NCI-H2107 (cell line): ENCODE data around the gene FBXL14.
A peak's percentile ranks its signal among the peaks of the same experiment; 100 is the strongest.

ENCODE experiments used
- DNase-seq: peaks from one replicate; lab custom pipeline; 2025; lab: John Stamatoyannopoulos, UW

The FBXL14 gene

GRCh38 chr12:1594261-1595025 lies at the start of gene FBXL14:
TSS of gene FBXL14 (minus strand) at chr12:1594581. CDS start at chr12:1594066, 515 bp downstream.
- DNase-seq, result peak; percentile 84

GRCh38 chr12:1643905-1644533 lies 49.6 kb upstream of the FBXL14 start:
- no peak for DNase-seq

- DNase-seq, result no peak
These were observed 48.7 kb upstream of the FBXL14 start for GRCh38 chr12:1643043-1643442.

GRCh38 chr12:1642513-1642912 lies 48.1 kb upstream of the FBXL14 start:
- DNase-seq, result no peak

- no peak for DNase-seq
These were observed 46.2 kb upstream of the FBXL14 start for GRCh38 chr12:1640328-1641234.

GRCh38 chr12:1639538-1639937 lies 45.2 kb upstream of the FBXL14 start:
- DNase-seq, result no peak

- no peak for DNase-seq
These were observed 43.8 kb upstream of the FBXL14 start for GRCh38 chr12:1638203-1638602.

GRCh38 chr12:1635301-1636095 lies 41.1 kb upstream of the FBXL14 start:
- DNase-seq, result no peak

- peak; percentile 68 for DNase-seq
These were observed 40.3 kb upstream of the FBXL14 start for GRCh38 chr12:1634590-1635191.

- no peak for DNase-seq
These were observed 39.8 kb upstream of the FBXL14 start for GRCh38 chr12:1634149-1634548.

- no peak for DNase-seq
These were observed 39.1 kb upstream of the FBXL14 start for GRCh38 chr12:1633459-1633858.

- DNase-seq, result no peak
These were observed 38.3 kb upstream of the FBXL14 start for GRCh38 chr12:1632702-1633101.

GRCh38 chr12:1630827-1631591 lies 36.6 kb upstream of the FBXL14 start:
- DNase-seq, result no peak

GRCh38 chr12:1630133-1630826 lies 35.9 kb upstream of the FBXL14 start:
- DNase-seq, result peak; percentile 31

GRCh38 chr12:1629338-1630132 lies 35.2 kb upstream of the FBXL14 start:
- DNase-seq, result no peak

GRCh38 chr12:1628666-1629337 lies 34.4 kb upstream of the FBXL14 start, which contains the start of gene WNT5B:
TSS of gene WNT5B (plus strand) at chr12:1629231. CDS start at chr12:1631355, 2,124 bp downstream.
- DNase-seq, result no peak

GRCh38 chr12:1622406-1622805 lies 28.0 kb upstream of the FBXL14 start:
- DNase-seq, result no peak

GRCh38 chr12:1620092-1620491 lies 25.7 kb upstream of the FBXL14 start:
- DNase-seq, result no peak
